ENCODE measurements around the gene TMEM198.

The TMEM198 gene

DNA sequence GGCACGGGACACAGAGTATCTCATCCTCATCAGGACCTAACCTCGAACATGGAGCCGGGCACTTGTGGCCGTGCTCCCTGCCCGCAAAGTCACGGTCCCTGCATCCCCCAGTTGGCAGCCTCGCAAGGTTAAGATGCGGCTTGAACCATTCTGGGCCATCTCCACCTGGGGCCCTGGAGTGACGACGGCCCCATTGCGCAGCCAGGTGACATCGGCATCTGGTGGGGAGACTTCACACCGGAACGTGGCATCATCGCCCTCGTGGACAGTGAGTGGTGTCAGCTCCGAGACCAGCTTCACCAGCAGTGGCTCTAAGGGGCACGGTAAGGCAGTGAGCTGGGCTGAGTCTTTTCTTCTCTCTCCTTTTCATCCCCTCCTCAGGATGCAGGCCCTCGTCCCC is 12.6 kb downstream of the TMEM198 start:
- no peak overlapping the region for H3K27ac ChIP-seq (ENCODE audit: low read depth, low read length)
- no peak overlapping the region for H3K4me3 ChIP-seq (ENCODE audit: low read length)
- H4K20me1 ChIP-seq (ENCODE audit: control insufficient read depth, insufficient read depth, low read depth, low read length), result no peaks in the 10 kb centered on the region
- TF ChIP-seq, protein P1, sequence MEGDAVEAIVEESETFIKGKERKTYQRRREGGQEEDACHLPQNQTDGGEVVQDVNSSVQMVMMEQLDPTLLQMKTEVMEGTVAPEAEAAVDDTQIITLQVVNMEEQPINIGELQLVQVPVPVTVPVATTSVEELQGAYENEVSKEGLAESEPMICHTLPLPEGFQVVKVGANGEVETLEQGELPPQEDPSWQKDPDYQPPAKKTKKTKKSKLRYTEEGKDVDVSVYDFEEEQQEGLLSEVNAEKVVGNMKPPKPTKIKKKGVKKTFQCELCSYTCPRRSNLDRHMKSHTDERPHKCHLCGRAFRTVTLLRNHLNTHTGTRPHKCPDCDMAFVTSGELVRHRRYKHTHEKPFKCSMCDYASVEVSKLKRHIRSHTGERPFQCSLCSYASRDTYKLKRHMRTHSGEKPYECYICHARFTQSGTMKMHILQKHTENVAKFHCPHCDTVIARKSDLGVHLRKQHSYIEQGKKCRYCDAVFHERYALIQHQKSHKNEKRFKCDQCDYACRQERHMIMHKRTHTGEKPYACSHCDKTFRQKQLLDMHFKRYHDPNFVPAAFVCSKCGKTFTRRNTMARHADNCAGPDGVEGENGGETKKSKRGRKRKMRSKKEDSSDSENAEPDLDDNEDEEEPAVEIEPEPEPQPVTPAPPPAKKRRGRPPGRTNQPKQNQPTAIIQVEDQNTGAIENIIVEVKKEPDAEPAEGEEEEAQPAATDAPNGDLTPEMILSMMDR (IDR thresholded peaks at IDR 0.05; ENCODE audit: low read depth, low read length, poor library complexity, severe bottlenecking), result no peak
- no peak for TF ChIP-seq EZH2phosphoT487 (IDR thresholded peaks at IDR 0.05; ENCODE audit: borderline replicate concordance, low read length)
- no peaks in the 10 kb centered on the region for H3K27me3 ChIP-seq (ENCODE audit: control insufficient read depth, low read length)
- H3K9me2 ChIP-seq (replicated peaks; ENCODE audit: control insufficient read depth, low read length), result no peaks in the 10 kb centered on the region
- no peaks in the 10 kb centered on the region for H3K4me1 ChIP-seq (ENCODE audit: control insufficient read depth, low read length)
- no peaks in the 10 kb centered on the region for H3K9me3 ChIP-seq (ENCODE audit: control insufficient read depth, insufficient read depth, low read length)
- H3K36me3 ChIP-seq (ENCODE audit: control insufficient read depth, low read length), result no peaks in the 10 kb centered on the region
- no peak overlapping the region for H3K4me2 ChIP-seq (ENCODE audit: low read length)
- H3K79me2 ChIP-seq (ENCODE audit: control insufficient read depth, low read length), result no peaks in the 10 kb centered on the region
- no peaks in the 10 kb centered on the region for H3F3A ChIP-seq (ENCODE audit: control insufficient read depth, insufficient read depth)

DNA sequence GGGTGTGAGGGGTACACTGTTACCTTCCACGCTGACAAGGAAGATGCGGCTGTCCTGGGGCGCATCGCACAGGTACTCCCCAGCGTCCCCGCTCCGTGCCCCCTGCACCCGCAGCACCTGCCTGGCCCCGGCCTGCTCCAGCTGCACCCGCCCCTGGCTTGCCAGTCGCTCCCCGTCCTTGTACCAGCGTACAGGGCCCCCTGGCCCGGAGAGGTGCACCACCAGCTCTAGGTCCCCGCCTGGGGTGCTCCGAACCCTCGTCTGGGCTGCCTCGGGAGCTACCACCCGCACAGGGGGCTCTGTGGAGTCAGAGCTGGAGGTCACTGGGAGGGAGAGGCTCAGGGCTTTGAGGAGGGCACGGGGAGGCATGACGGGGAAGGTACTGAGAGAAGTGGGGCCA is 13.5 kb downstream of the TMEM198 start:
- Histone ChIP-seq H3K9me3 (ENCODE audit: control insufficient read depth, insufficient read depth, low read length) (no peaks in the 10 kb centered on the region), H3K4me2 (ENCODE audit: low read length) (no peak overlapping the region), H3K36me3 (ENCODE audit: control insufficient read depth, low read length) (no peaks in the 10 kb centered on the region), H3K27me3 (ENCODE audit: control insufficient read depth, low read length) (no peaks in the 10 kb centered on the region), H4K20me1 (ENCODE audit: control insufficient read depth, insufficient read depth, low read depth, low read length) (no peaks in the 10 kb centered on the region), H3K79me2 (ENCODE audit: control insufficient read depth, low read length) (no peaks in the 10 kb centered on the region), H3K4me1 (ENCODE audit: control insufficient read depth, low read length) (no peaks in the 10 kb centered on the region), H3F3A (ENCODE audit: control insufficient read depth, insufficient read depth) (no peaks in the 10 kb centered on the region), H3K27ac (ENCODE audit: low read depth, low read length) (no peak overlapping the region), H3K4me3 (ENCODE audit: low read length) (no peak overlapping the region), H3K9me2 (replicated peaks; ENCODE audit: control insufficient read depth, low read length) (no peaks in the 10 kb centered on the region)
- TF ChIP-seq, protein P1 (IDR thresholded peaks at IDR 0.05; ENCODE audit: low read depth, low read length, poor library complexity, severe bottlenecking), result no peak
- TF ChIP-seq EZH2phosphoT487 (IDR thresholded peaks at IDR 0.05; ENCODE audit: borderline replicate concordance, low read length), result no peak

DNA sequence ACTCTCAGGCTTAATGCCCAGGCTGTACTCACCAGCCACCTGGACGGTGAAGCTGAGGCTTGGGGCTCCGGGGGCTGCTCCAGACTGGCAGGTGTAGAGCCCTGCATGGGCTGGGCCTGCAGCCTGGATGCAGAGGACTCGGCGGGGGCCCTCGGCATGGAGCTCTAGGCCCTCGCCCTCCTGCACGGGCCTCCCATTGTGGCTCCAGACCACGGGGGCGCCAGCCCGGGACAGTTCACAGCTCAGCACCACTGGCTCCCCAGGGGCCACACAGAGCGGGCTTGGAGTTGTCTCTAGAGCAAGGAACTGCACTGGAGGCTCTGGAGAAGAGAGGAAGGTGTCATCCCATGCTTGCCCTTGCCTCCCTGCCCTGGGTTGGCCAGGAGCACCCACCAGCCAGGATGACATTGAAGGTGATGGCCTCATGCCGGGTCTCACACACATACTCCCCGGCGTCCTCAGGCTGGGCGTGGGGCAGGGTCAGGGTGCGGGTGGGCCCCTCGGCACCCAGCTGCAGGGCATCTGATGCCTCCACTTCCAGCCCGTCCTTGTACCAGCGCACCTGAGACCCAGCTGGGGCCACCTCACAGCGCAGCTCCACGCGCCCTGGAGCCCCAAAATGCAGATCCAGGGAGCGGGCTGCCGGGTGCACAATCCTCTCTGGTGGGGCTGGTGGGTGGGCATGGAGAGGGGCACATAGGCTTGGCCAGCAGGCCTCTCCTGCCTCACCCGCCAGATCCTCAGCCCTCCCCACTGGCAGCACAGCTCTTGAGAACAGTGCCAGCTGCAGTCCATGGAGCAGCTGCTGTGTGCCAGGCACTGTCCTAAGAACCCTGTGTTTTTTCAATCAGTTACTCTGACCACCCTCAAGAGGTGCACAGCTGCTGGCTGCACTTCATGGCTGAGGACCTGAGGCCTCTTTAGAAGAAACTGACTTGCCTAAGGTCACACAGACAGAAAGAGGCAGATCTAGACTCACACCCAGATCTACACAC is 14.3 kb downstream of the TMEM198 start:
- Histone ChIP-seq H3K79me2 (ENCODE audit: control insufficient read depth, low read length) (no peaks in the 10 kb centered on the region), H3K27ac (ENCODE audit: low read depth, low read length) (no peak overlapping the region), H3K27me3 (ENCODE audit: control insufficient read depth, low read length) (no peaks in the 10 kb centered on the region), H4K20me1 (ENCODE audit: control insufficient read depth, insufficient read depth, low read depth, low read length) (no peaks in the 10 kb centered on the region), H3K36me3 (ENCODE audit: control insufficient read depth, low read length) (no peaks in the 10 kb centered on the region), H3K4me3 (ENCODE audit: low read length) (no peak overlapping the region), H3K4me2 (ENCODE audit: low read length) (no peak overlapping the region), H3K9me3 (ENCODE audit: control insufficient read depth, insufficient read depth, low read length) (no peaks in the 10 kb centered on the region), H3K4me1 (ENCODE audit: control insufficient read depth, low read length) (no peaks in the 10 kb centered on the region), H3F3A (ENCODE audit: control insufficient read depth, insufficient read depth) (no peaks in the 10 kb centered on the region), H3K9me2 (replicated peaks; ENCODE audit: control insufficient read depth, low read length) (no peaks in the 10 kb centered on the region)
- TF ChIP-seq, protein P1 (IDR thresholded peaks at IDR 0.05; ENCODE audit: low read depth, low read length, poor library complexity, severe bottlenecking), result no peak
- TF ChIP-seq EZH2phosphoT487 (IDR thresholded peaks at IDR 0.05; ENCODE audit: borderline replicate concordance, low read length), result no peak

Measured in DOHH2 (cell line).